Tibial nerve (tissue), 4 donors: ENCODE data around the gene ST3GAL4. TPM values are rescaled to one million over a fixed set of nuclear protein-coding genes. Genes with fewer than 3 reads are reported as not detected.
A peak's percentile ranks its signal among the peaks of the same experiment; 100 is the strongest.

Source experiments
- DNase-seq, 2 donors: peaks; one replicate each; pipeline ENCODE4 v3.0.0-alpha.2; 2019; ENCODE audit warnings: low spot score in 2 of 2
- H3K27ac ChIP-seq, 4 donors: fragments of 200-600 bp; sonication (generic) in 3 of 4; one replicate each; pipeline ENCODE4 v1.5.1; 2017 to 2019; ENCODE audit warnings: mild to moderate bottlenecking in 1 of 4
- H3K27me3 ChIP-seq, 2 donors: fragments of 200-600 bp; sonication (generic) in 1 of 2; one replicate each; pipeline versions ENCODE4 v1.5.1 to v1.6.0; 2017 to 2019
- H3K36me3 ChIP-seq, 3 donors: fragments of 200-600 bp; sonication (generic); one replicate each; pipeline ENCODE4 v1.5.1; 2018 to 2019
- H3K4me1 ChIP-seq, 4 donors: fragments of 200-600 bp; sonication (generic) in 3 of 4; one replicate each; pipeline ENCODE4 v1.5.1; 2017 to 2019
- H3K4me3 ChIP-seq, 4 donors: fragments of 200-600 bp; sonication (generic) in 3 of 4; one replicate each; pipeline ENCODE4 v1.5.1; 2017 to 2019; ENCODE audit warnings: mild to moderate bottlenecking in 1 of 4, moderate library complexity in 1 of 4
- H3K9me3 ChIP-seq, 4 donors: fragments of 200-600 bp; sonication (generic) in 3 of 4; one replicate each; pipeline ENCODE4 v1.5.1; 2017 to 2019
- EP300 ChIP-seq, 2 donors: sonication (generic); formaldehyde crosslinking; IDR thresholded peaks; one replicate each; pipeline ENCODE4 v1.6.1; 2017; ENCODE audit warnings: antibody characterized with exemption in 2 of 2, mild to moderate bottlenecking in 1 of 2
- POLR2A ChIP-seq, 2 donors: fragments of 450-650 bp; IDR thresholded peaks; one replicate each; pipeline ENCODE4 v1.6.1; 2017; ENCODE audit warnings: antibody characterized with exemption in 2 of 2, mild to moderate bottlenecking in 2 of 2, moderate library complexity in 2 of 2
- WGBS, 2 donors: methylation state at CpG; one replicate each; pipeline ENCODE4 v1.1.5; 2018; 5-methylcytosine and 5-hydroxymethylcytosine counted together
- total RNA-seq, 4 donors: library from RNA; depleted of rRNA; stranded (reverse); fragments of >200 nt; gene quantifications; one replicate each; pipeline ENCODE4 v1.1.0, GENCODE V29; 2016
- TF ChIP-seq, protein P1 (sequence below), 5 experiments: fragments of 200-600 bp in 3 of 5; fragments of 450-650 bp in 2 of 5; sonication (generic) in 3 of 5; IDR thresholded peaks; one replicate each; pipeline ENCODE4 v1.5.1; 2016 to 2019; ENCODE audit warnings: antibody characterized with exemption in 5 of 5, mild to moderate bottlenecking in 3 of 5, moderate library complexity in 2 of 5

The ST3GAL4 gene
- total RNA-seq, 4 donors from 2014 or later = 68.1 to 162 (median 122) TPM

DNA sequence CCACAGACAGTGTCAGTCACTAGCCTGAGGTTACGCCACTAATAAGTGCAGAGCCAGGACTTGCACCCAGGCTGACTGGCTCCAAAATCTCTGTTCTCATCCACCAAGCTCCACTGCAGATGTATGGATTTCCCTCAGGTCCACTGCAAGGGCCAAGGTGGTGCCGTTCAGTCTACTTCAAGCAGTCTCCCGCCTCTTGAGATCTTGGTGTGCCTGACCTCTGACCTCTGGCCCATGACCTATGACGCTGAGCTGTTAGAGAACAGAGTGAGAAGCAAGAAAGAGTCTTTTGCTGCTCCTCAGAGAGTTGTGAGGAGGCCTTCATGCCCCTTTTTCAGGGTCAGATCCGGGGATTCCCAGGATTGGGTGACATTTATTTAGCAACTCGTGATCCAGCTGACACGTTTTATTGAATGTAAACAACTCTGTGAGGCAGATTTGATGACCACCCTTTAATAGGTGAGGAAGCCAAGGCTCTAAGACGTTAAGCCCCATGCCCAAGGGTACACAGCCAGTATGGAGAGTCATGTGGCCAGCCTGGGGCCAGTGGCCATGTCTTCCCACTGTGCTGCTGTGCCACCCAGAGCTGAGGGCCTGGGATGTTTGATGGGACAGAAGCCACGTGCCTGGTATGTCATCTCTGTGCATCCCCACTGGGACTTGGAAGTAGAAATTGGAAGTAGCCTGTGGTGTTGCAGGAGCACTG is 26.4 kb upstream of the ST3GAL4 start:
- peak overlapping the region in 3 of 4 donors; percentile 44 to 66 (median 52) for H3K27ac ChIP-seq
- H3K27me3 ChIP-seq = no peaks in the 10 kb centered on the region
- no peak for TF ChIP-seq POLR2A (IDR thresholded peaks at IDR 0.05)
- TF ChIP-seq EP300 (IDR thresholded peaks at IDR 0.05) = peak in 1 of 2 donors; percentile 30
- peaks cover 0 to 18% (median 0%) of the 10 kb centered on the region in 3 donors for H3K36me3 ChIP-seq
- 31 to 44% methylated on average over 9 of the region's 9 CpGs for WGBS, 2 donors
- H3K9me3 ChIP-seq = no peaks in the 10 kb centered on the region
- no peak for DNase-seq
- peaks cover 0 to 48% (median 9%) of the 10 kb centered on the region in 4 donors for H3K4me1 ChIP-seq
- H3K4me3 ChIP-seq = no peak overlapping the region

DNA sequence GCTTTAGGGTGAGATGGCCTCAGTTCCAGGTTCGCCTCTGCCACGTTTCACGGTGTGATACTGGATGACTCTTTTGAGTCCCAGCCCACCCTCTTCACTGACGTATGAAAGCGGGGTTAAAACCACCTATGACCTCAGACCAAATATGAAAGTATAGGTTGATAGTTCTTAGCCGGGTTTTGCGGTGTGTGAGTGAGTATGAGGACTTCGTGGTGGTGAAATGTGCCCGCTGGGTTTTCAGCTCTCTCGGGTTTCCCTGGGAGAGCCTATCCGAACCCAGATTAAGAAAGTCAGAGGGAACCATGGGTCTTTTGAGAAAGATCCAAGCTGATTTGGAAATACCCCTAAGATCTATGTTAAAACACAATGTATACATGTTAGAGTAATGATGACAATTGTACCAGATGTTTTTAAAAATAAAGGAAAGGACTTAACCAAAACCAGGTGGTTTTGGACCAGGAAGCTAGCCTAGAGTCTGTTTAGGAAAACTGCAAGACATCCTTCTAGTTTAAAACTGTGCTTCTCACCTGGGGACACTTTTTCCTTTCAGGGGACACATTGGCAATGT is 25.8 kb upstream of the ST3GAL4 start:
- Histone ChIP-seq H3K9me3 (no peaks in the 10 kb centered on the region), H3K27me3 (no peaks in the 10 kb centered on the region), H3K4me3 (no peak overlapping the region), H3K27ac (peak overlapping the region in 2 of 4 donors; percentile 52 to 66), H3K4me1 (peaks cover 0 to 48% (median 9%) of the 10 kb centered on the region in 4 donors), H3K36me3 (peaks cover 0 to 20% (median 0%) of the 10 kb centered on the region in 3 donors)
- 82 to 85% methylated on average over 11 of the region's 11 CpGs for WGBS, 2 donors
- TF ChIP-seq EP300 (IDR thresholded peaks at IDR 0.05) (no peak), POLR2A (IDR thresholded peaks at IDR 0.05) (no peak)
- TF ChIP-seq, protein P1, sequence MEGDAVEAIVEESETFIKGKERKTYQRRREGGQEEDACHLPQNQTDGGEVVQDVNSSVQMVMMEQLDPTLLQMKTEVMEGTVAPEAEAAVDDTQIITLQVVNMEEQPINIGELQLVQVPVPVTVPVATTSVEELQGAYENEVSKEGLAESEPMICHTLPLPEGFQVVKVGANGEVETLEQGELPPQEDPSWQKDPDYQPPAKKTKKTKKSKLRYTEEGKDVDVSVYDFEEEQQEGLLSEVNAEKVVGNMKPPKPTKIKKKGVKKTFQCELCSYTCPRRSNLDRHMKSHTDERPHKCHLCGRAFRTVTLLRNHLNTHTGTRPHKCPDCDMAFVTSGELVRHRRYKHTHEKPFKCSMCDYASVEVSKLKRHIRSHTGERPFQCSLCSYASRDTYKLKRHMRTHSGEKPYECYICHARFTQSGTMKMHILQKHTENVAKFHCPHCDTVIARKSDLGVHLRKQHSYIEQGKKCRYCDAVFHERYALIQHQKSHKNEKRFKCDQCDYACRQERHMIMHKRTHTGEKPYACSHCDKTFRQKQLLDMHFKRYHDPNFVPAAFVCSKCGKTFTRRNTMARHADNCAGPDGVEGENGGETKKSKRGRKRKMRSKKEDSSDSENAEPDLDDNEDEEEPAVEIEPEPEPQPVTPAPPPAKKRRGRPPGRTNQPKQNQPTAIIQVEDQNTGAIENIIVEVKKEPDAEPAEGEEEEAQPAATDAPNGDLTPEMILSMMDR (IDR thresholded peaks at IDR 0.05) = no peak
- DNase-seq = no peak

DNA sequence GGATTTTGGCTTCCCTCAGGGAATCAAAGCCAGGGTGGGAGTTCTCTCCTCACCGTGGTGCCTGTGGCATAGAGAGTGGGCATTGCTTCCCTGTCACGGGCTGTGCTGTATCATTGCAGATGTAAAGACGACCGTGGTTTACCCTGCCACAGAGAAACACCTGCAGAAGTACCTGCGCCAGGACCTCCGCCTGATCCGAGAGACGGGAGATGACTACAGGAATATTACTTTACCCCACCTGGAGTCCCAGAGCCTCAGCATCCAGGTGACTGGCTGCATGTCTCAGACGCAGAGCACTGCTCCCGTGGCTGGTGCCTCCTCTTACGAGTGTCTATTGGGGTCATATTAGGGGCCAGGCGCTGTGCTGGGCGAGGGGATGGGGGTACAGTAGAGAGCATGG is 24.2 kb upstream of the ST3GAL4 start:
- no peaks in the 10 kb centered on the region for H3K9me3 ChIP-seq
- peaks cover 0 to 29% (median 0%) of the 10 kb centered on the region in 3 donors for H3K36me3 ChIP-seq
- no peak for DNase-seq
- peaks cover 0 to 50% (median 9%) of the 10 kb centered on the region in 4 donors for H3K4me1 ChIP-seq
- TF ChIP-seq EP300 (IDR thresholded peaks at IDR 0.05) = no peak
- TF ChIP-seq, protein P1 (IDR thresholded peaks at IDR 0.05) = no peak
- no peak for TF ChIP-seq POLR2A (IDR thresholded peaks at IDR 0.05)
- no peak overlapping the region for H3K4me3 ChIP-seq
- WGBS, 2 donors = 92 to 97% methylated on average over 13 of the region's 13 CpGs
- no peak overlapping the region for H3K27ac ChIP-seq
- no peaks in the 10 kb centered on the region for H3K27me3 ChIP-seq

DNA sequence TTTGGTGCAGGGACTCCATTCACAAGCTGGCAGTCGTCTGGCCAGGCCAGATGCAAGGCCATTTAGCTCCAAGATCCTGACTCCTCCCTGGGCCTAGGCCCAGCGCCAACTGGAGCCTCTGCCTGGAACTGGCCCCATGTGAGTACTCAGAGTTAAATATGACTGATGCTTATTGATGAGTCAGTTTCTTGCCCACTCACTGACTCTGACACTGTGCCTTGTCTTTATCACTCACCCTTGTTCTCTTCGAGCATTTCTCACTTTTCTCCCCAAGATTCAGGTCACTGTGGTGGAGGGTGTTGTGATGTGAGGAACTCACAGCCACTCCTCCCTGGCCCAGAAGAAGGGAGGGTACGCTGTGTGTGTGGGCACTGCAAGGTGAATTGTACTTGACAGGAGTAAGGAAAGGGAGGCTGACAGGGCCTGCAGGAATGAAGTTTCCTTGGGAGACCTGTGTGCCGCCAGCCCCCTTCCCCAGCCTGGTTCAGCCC is 23.2 kb upstream of the ST3GAL4 start:
- Histone ChIP-seq H3K27ac (peak overlapping the region in 3 of 4 donors; percentile 33 to 37 (median 36)), H3K4me1 (peaks cover 0 to 59% (median 9%) of the 10 kb centered on the region in 4 donors), H3K4me3 (no peak overlapping the region), H3K9me3 (no peaks in the 10 kb centered on the region), H3K27me3 (no peaks in the 10 kb centered on the region), H3K36me3 (peaks cover 0 to 29% (median 0%) of the 10 kb centered on the region in 3 donors)
- TF ChIP-seq POLR2A (IDR thresholded peaks at IDR 0.05) = no peak
- TF ChIP-seq EP300 (IDR thresholded peaks at IDR 0.05) = peak in 1 of 2 donors; percentile 20
- DNase-seq = peak; percentile 58 to 65
- WGBS, 2 donors = 55 to 57% methylated on average over 5 of the region's 5 CpGs

DNA sequence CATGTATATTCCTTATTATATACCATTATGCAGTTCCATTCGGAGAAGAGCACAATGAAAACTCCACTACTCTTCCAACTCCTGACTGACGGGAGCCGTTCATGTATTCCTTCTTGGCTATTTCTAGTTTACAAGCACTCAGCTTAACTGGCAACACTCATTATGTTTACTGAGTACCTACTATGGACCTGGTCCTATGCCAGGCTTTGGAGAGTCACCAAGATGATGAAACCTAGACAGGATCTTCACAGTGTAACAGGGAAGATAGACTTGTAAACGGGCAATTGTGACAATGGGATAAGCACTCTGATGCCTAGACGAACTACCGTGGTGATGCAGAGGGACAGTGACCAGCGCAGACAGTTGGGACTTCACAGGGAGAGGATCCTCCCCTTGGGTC is 22.3 kb upstream of the ST3GAL4 start:
- TF ChIP-seq POLR2A (IDR thresholded peaks at IDR 0.05) (no peak), EP300 (IDR thresholded peaks at IDR 0.05) (no peak)
- TF ChIP-seq, protein P1 (IDR thresholded peaks at IDR 0.05) = no peak
- H3K27ac ChIP-seq = no peak overlapping the region
- peaks cover 0 to 29% (median 0%) of the 10 kb centered on the region in 3 donors for H3K36me3 ChIP-seq
- no peak overlapping the region for H3K4me3 ChIP-seq
- no peak for DNase-seq
- no peaks in the 10 kb centered on the region for H3K27me3 ChIP-seq
- WGBS, 2 donors = 91 to 98% methylated on average over 7 of the region's 7 CpGs
- peaks cover 0 to 52% (median 9%) of the 10 kb centered on the region in 4 donors for H3K4me1 ChIP-seq
- H3K9me3 ChIP-seq = no peaks in the 10 kb centered on the region
